Activated naive CD8-positive, alpha-beta T cell (primary cell): ENCODE measurements around the gene XKR7.

Experiments
- H3K27ac Mint-ChIP-seq: one replicate; pipeline ENCODE4 v1.8.0; 2021; ENCODE audit warnings: mixed read lengths
- H3K27me3 Mint-ChIP-seq: one replicate; pipeline ENCODE4 v1.8.0; 2021; ENCODE audit warnings: mixed read lengths
- H3K36me3 Mint-ChIP-seq: one replicate; pipeline ENCODE4 v1.8.0; 2021; ENCODE audit warnings: mixed read lengths
- H3K4me1 Mint-ChIP-seq: one replicate; pipeline ENCODE4 v1.8.0; 2021; ENCODE audit warnings: low read depth, mixed read lengths
- H3K4me3 Mint-ChIP-seq: one replicate; pipeline ENCODE4 v1.8.0; 2021; ENCODE audit warnings: mild to moderate bottlenecking, mixed read lengths
- H3K9me3 Mint-ChIP-seq: one replicate; pipeline ENCODE4 v1.8.0; 2021; ENCODE audit warnings: low read depth, mixed read lengths

XKR7 gene

DNA sequence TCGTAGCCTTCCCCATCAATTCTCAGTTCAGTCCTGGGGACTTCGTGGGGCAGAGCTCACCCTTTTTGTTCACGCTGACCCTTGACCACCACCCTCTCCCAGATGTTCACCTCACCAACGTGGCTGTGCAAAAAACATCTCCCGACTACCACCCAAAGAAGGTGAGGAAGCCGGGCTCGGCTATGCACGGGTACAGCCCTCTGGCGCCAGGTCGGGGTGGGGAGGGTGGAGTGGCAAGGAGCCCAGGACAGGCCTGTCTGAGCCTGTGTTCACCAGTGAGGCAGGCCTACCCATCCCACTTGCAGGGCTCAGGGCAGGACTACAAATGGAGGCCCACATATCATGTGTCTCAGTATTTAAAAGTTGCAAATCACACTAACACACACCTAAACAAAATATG, 34.3 kb upstream of the XKR7 start:
- no peak overlapping the region for H3K4me3 Mint-ChIP-seq
- no peak overlapping the region for H3K27ac Mint-ChIP-seq
- H3K36me3 Mint-ChIP-seq, result no peaks in the 10 kb centered on the region
- H3K27me3 Mint-ChIP-seq, result peaks cover 2% of the 10 kb centered on the region
- H3K9me3 Mint-ChIP-seq, result no peaks in the 10 kb centered on the region
- H3K4me1 Mint-ChIP-seq, result no peaks in the 10 kb centered on the region

DNA sequence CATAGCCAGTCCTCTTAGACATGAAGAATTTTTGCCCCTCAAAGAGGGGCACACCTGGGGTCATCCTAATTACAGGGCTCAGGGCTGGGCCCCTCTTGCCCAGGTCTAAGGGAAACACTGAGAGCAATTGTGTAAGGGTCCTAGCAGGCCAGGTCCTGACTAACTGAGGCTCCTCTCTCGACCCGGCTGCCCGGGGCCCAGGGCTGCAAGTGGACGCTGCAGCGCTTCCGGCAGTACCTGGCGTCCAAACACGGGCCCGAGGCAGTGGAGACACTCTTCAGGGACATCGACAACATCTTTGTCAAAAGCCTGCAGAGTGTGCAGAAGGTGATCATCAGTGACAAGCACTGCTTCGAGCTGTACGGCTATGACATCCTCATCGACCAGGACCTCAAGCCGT, 33.5 kb upstream of the XKR7 start:
- no peaks in the 10 kb centered on the region for H3K4me1 Mint-ChIP-seq
- peaks cover 1% of the 10 kb centered on the region for H3K27me3 Mint-ChIP-seq
- H3K4me3 Mint-ChIP-seq, result no peak overlapping the region
- H3K36me3 Mint-ChIP-seq, result no peaks in the 10 kb centered on the region
- no peaks in the 10 kb centered on the region for H3K9me3 Mint-ChIP-seq
- no peak overlapping the region for H3K27ac Mint-ChIP-seq

DNA sequence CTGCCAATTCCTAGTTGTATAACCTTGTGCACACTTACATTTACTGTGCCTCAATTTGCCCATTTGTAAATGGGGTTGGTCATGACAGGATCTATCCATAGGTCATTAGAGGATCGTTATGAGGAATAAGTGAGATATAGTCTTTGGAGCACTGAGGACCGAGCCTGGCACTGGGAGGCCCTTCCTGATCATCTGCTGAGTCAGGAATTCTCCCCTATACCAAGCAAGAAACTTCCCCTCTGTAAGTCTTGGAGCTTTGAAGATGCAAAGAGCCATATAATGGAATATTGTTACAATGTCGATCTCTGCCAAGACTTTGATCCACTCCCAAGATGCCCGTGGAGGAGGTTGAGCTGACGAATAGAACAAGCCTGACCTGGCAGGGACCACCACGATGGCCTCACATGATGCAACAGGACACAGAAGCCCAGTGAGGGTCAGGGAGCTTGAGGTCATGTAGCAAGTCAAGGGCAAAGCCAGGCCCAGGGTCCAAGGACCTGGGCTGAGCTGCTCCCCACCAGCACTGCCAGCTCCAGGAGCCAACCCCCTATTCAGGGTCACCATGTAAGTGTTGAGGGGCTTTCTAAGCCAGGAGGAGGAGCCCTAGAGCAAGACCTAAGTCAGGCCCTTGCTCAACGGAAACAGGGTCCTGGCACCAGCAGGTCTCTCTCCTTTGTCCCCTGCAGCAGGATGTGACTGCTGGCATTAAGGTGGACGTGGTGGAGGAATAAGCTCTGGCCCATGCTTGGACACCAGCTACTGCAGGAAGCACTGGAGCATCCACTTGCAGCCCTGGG, 32.8 kb upstream of the XKR7 start:
- no peaks in the 10 kb centered on the region for H3K9me3 Mint-ChIP-seq
- no peak overlapping the region for H3K4me3 Mint-ChIP-seq
- H3K27me3 Mint-ChIP-seq, result peaks cover 1% of the 10 kb centered on the region
- no peak overlapping the region for H3K27ac Mint-ChIP-seq
- no peaks in the 10 kb centered on the region for H3K4me1 Mint-ChIP-seq
- H3K36me3 Mint-ChIP-seq, result no peaks in the 10 kb centered on the region

DNA sequence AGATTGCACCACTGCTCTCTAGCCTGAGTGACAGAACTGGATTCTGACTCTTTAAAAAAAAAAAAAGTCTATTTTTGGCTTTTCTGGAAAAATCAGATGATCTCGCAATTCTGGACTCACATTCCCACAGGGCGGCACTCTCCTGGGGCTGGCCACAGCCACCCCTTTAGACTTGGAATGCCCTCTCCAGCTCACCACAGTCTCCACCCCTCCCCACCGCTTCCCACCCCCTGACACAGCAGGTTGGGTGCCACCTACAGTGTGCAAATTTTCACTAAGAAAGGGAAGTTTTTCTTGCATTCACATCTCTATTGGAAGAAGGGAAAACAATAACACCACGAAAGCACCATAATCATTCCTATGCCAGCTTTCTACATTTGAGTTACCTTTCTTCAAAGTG, 31.5 kb upstream of the XKR7 start:
- Mint-ChIP-seq H3K4me3 (no peak overlapping the region), H3K27ac (no peak overlapping the region), H3K9me3 (no peaks in the 10 kb centered on the region), H3K36me3 (no peaks in the 10 kb centered on the region), H3K4me1 (no peaks in the 10 kb centered on the region), H3K27me3 (no peaks in the 10 kb centered on the region)

DNA sequence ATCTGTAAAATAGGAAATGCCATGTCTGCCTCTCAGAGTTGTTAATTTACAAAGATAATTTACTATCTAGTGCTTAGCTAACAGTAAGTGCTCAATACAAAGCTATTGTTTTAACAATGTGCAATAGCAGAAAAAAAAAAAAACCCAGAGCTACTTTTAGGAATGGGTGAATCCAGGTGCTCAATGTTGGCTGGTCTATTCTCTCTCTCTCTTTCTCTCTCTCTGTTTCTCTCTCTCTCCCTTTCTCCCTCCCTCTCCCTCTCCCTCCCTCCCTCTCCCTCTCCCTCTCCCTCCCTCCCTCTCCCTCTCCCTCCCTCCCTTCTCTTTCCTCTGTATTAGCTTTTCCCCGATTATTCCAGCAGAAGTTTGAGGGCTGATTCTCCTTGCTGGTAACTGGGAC, 30.1 kb upstream of the XKR7 start:
- H3K9me3 Mint-ChIP-seq, result no peaks in the 10 kb centered on the region
- H3K4me1 Mint-ChIP-seq, result no peaks in the 10 kb centered on the region
- H3K27me3 Mint-ChIP-seq, result no peaks in the 10 kb centered on the region
- H3K36me3 Mint-ChIP-seq, result no peaks in the 10 kb centered on the region
- no peak overlapping the region for H3K4me3 Mint-ChIP-seq
- H3K27ac Mint-ChIP-seq, result no peak overlapping the region

DNA sequence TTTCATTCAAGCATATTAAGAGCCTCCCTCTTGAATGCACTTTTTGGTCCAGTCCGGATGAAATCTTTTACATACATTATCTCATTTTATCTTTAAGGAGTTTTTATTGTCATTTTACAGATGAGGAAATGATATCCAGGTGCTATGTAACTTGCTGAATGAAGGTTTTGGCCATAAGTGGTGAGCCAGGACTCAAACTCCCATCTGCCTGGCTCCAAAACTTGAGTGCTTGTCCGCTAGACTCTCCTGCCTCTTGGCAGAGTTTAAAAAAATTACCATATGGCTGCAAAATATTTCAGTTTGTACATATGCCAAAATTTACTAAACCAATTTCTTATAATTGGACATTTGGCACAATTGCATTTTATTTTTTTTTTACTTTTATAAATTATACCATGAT, 28.3 kb upstream of the XKR7 start:
- H3K4me3 Mint-ChIP-seq, result no peak overlapping the region
- peaks cover 3% of the 10 kb centered on the region for H3K36me3 Mint-ChIP-seq
- no peak overlapping the region for H3K27ac Mint-ChIP-seq
- no peaks in the 10 kb centered on the region for H3K4me1 Mint-ChIP-seq
- H3K9me3 Mint-ChIP-seq, result no peaks in the 10 kb centered on the region
- no peaks in the 10 kb centered on the region for H3K27me3 Mint-ChIP-seq

DNA sequence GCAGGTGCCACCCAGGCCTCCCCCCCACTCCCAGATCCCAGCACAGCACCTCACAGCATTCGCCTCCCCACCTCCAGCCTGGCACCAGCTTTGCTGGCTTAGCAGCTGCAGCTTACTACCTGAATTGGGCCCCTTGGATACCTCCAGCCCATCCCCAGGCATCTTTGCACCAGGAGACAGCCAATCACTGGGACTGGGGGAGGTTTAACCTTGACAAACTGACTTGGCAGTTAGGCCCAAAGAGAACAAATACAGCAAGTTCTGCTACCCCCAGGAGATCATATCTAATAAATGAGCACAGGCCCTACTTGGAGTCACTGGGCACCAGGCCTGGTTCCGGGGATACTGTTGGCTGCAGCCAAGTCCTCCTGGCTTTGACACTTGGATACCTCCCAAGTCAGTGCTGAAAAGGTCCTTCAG, 24.9 kb upstream of the XKR7 start:
- Mint-ChIP-seq H3K4me3 (no peak overlapping the region), H3K36me3 (peaks cover 5% of the 10 kb centered on the region)

DNA sequence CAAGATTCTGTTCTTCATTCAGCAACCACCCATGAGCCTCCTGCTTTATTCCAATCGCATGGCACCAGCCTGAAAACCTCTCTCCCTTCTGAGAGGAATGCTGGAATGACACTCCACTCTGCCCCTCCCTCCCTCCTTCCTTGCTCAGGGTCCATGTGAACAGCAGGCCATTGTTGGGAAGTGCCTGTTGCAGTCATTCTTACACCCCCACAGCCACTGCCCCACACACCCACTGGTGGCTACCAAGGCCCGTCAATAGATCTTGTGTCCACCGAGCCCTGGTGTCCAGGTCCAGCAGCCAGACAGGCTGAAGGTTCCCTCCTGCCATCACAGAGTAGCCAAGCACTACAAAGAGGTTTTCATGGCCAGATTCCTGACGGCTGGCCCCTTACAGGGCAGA, 22.6 kb upstream of the XKR7 start:
- H3K4me3 Mint-ChIP-seq, result no peak overlapping the region
- peaks cover 15% of the 10 kb centered on the region for H3K4me1 Mint-ChIP-seq
- H3K27me3 Mint-ChIP-seq, result no peaks in the 10 kb centered on the region
- H3K27ac Mint-ChIP-seq, result no peak overlapping the region
- H3K9me3 Mint-ChIP-seq, result no peaks in the 10 kb centered on the region
- H3K36me3 Mint-ChIP-seq, result peaks cover 17% of the 10 kb centered on the region

More for the DNA sequence above, 24.9 kb upstream of the XKR7 start:
- H3K27ac Mint-ChIP-seq, result no peak overlapping the region
- no peaks in the 10 kb centered on the region for H3K27me3 Mint-ChIP-seq
- no peaks in the 10 kb centered on the region for H3K9me3 Mint-ChIP-seq
- H3K4me1 Mint-ChIP-seq, result no peaks in the 10 kb centered on the region

DNA sequence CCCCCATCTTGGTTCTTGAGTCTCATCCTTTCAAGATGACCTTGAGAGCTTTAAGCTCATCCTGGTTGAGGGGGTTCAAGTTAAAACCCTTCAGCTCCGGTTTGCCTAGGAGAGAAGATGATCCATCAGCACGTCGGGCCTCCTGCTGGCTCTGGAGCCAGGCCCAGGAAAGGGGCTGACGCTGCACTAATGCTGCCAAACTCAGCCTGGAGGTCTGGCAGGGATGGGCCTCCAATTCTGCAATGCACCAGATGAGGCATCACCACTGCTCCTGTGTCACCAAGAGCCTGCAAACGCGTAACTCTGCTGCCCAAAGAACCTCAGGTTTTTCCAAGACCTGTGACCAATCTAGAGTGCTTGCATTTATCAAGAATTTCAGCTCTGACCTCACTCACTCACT, 22.2 kb upstream of the XKR7 start:
- no peaks in the 10 kb centered on the region for H3K27me3 Mint-ChIP-seq
- no peak overlapping the region for H3K4me3 Mint-ChIP-seq
- peaks cover 17% of the 10 kb centered on the region for H3K36me3 Mint-ChIP-seq
- H3K4me1 Mint-ChIP-seq, result peaks cover 19% of the 10 kb centered on the region
- no peaks in the 10 kb centered on the region for H3K9me3 Mint-ChIP-seq
- no peak overlapping the region for H3K27ac Mint-ChIP-seq

DNA sequence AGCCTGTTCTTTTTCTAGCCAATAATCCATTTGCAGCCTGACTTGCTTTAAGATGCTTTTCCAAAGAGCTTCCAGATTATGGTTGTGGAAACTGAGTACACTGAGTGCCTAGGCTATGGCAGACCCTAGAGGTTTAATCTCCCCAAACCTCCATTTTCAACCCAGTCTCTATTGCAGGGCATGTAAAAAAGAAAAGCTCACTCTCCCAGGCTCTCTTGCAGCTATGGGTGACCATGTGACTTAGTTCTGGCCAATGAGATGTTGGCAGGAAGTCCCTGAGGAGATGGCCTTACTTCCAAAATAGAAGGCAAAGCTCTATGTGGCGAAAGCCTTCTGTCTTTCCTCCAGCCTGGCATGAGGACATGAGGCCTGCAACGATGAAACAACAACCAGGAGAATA, 19.9 kb upstream of the XKR7 start:
- Mint-ChIP-seq H3K27me3 (no peaks in the 10 kb centered on the region), H3K4me3 (no peak overlapping the region), H3K27ac (no peak overlapping the region), H3K36me3 (peaks cover 20% of the 10 kb centered on the region), H3K4me1 (peaks cover 31% of the 10 kb centered on the region), H3K9me3 (no peaks in the 10 kb centered on the region)

DNA sequence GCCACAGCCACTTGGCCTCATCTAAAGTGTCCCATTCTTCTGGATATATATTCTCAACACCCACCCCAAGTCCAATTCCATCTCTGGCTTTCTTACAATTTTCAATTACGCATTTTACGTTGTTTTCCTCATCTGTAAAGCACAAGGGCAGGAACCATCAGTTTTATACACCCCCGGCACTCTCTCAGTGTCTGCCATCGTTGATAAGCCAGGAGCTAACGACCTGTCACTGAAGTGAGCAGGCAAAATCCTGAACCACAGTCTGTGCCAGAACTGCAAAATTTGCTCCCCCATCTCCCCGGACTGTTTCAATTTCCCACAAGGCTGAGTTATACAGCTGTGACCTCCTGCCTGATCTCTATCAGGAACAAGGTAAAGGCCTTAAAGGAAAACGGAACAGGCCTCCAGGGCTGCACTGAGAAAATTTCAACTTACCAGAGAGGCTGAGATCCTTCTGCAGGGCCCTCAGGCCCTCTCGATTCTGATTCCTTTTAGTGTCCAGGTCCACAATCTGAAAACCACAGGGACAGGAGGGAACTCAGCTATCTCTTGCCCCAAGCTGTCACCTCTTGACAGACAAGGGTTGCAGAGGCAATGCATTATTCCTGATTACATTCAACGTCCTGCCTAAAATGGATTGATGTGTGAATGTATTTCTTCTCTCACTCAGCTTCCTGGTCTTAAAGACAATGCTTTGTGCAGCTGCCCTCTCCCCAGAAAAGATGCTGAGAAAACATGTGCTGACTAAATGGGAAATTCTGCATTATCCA, 17.9 kb upstream of the XKR7 start:
- H3K27ac Mint-ChIP-seq, result no peak overlapping the region
- peaks cover 2% of the 10 kb centered on the region for H3K27me3 Mint-ChIP-seq
- H3K36me3 Mint-ChIP-seq, result peaks cover 17% of the 10 kb centered on the region
- peak overlapping the region; percentile 98 for H3K4me3 Mint-ChIP-seq
- no peaks in the 10 kb centered on the region for H3K9me3 Mint-ChIP-seq
- peaks cover 31% of the 10 kb centered on the region for H3K4me1 Mint-ChIP-seq

DNA sequence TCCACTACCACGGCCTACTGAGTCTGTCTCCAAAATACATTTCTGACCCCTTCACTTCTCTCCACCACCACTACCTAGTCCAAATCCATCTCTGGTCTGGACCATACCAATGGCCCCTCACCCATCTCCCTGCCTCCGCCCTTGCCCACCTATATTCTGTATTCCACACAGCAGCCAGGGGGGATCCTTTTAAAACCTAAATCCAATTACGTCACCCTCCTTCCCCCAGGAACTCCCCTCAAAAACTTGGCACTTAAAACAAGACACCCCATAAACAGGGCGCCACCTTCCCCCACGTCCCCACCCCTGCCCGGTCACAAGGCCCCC, 16.8 kb upstream of the XKR7 start:
- H3K4me1 Mint-ChIP-seq, result peaks cover 31% of the 10 kb centered on the region
- H3K27ac Mint-ChIP-seq, result peak overlapping the region; percentile 95
- peaks cover 17% of the 10 kb centered on the region for H3K36me3 Mint-ChIP-seq
- H3K27me3 Mint-ChIP-seq, result peaks cover 2% of the 10 kb centered on the region
- no peaks in the 10 kb centered on the region for H3K9me3 Mint-ChIP-seq
- H3K4me3 Mint-ChIP-seq, result peak overlapping the region; percentile 98

DNA sequence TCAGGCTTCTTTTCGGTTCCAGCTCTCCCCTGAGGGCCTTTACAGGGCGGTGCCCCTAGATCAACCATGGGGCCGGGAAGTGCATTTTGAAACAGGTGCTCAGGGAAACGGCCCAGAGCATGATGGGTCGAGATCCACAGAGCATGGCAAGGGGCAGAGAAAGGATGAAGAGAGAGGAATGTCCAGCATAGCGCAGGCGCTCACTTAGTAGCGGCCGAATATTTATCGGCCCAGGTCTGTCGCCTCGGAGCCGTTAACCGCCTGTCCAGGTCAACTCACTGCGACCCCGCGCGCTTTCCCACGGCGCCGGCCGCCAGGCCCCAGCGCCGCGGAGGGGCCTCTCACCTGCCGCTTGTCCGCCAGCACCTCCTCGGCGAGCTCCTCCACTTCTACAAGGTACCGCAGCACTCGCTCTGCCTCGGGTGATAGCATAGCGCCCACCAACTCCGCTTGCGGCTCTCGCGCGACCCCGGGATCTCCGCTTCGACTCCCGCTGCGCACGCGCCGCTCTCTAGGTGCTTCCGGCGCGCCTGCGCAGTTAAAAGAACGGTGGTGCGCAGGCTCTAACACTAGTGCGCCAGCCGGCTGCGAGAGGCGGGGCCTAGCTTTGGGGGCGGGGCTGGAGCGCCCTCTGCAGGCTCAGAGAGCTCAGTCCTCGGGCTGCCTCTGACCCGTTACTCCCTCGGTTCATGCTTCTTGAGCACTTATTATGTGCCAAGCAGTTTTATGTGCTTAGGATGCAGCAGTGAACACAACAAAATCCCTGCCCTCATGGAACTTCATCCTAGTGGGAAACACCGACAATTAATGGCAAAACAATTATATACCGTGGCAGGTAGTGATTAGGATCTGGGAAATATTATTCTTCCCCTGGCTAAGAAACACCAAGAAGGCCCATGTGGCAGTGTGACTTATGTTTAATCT, 16.2 kb upstream of the XKR7 start, which contains the start of gene PDRG1:
PDRG1 (minus strand) TSS at position 517 of the 924 bp plus-strand sequence; CDS start at position 432, 85 bp downstream.
- Mint-ChIP-seq H3K4me1 (peaks cover 31% of the 10 kb centered on the region), H3K9me3 (no peaks in the 10 kb centered on the region)

DNA sequence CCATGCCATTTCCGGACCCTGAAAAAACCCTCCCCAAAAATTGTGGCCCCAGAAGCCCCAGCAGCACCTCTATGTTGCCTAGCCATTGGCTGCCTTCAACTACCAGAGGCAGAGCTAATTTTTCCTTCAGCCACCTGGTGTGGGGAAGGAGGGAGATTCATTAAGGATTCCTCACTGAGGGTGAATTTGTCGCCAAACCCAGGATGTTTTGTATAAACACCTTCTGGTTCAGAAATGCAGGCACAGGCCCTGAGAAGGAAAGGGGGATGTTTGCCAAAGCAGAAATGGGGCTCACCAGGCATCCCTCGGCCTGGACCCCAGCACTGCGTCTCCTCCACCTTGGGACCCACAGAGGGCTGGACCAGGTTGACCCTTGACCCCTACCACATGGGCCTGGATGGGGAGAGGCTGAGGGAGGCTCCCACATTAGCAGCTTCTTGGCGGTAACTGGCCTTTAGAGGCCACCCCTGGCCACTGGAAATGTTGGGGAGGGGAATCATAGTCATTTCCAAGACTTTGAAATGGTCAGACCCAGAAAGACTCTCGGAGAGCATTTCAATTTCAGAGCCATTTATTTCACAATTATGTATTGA, 14.3 kb upstream of the XKR7 start:
- Mint-ChIP-seq H3K27ac (no peak overlapping the region), H3K36me3 (peaks cover 11% of the 10 kb centered on the region), H3K9me3 (no peaks in the 10 kb centered on the region), H3K4me1 (peaks cover 30% of the 10 kb centered on the region), H3K27me3 (peaks cover 6% of the 10 kb centered on the region), H3K4me3 (no peak overlapping the region)

More for the DNA sequence above, 16.2 kb upstream of the XKR7 start, which contains the start of gene PDRG1:
- Mint-ChIP-seq H3K4me3 (peak within 1 kb of the TSS; percentile 98), H3K36me3 (peaks cover 17% of the 10 kb centered on the region), H3K27ac (peak within 1 kb of the TSS; percentile 95), H3K27me3 (peaks cover 3% of the 10 kb centered on the region)
